ENCODE measurements around the gene CIB2. TPM values are rescaled to one million over a fixed set of nuclear protein-coding genes. Genes with fewer than 3 reads are reported as not detected.

The CIB2 gene
- polyA plus RNA-seq, 1 donor from 2014 or later = 32.4 TPM

DNA sequence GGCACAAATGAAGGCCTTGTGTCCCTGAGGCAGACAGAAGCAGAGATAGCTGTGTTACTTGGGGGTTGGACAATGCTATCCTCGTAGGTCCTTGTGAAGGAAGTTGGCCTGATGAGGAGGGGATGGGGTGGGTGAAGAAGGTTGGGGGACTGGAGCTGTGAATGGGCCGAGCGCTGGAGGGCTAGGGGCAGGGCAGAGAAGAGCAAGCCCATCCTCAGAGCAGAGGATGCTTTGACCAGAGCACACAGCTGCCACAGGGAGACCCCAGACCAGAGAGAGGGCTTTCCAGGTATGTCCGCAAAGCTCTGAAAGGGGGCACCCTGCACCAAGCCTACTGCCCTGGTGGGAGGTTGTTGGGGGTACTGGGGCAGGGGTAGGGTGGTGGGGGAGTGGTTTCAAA, 48.1 kb downstream of the CIB2 start:
- Histone ChIP-seq H3K4me3 (ENCODE audit: low read length) (no peak overlapping the region), H3K79me2 (replicated peaks; ENCODE audit: insufficient read depth, low read length) (no peaks in the 10 kb centered on the region), H3K9me2 (ENCODE audit: insufficient read depth, low read length) (no peaks in the 10 kb centered on the region), H3K9me3 (ENCODE audit: low read length) (no peaks in the 10 kb centered on the region), H3K27ac (ENCODE audit: low read length) (no peak overlapping the region), H3F3A (ENCODE audit: insufficient read depth, low read length, poor library complexity, severe bottlenecking) (no peaks in the 10 kb centered on the region), H3K9ac (ENCODE audit: low read length) (no peak overlapping the region), H3K36me3 (ENCODE audit: insufficient read depth, low read length) (no peaks in the 10 kb centered on the region), H4K20me1 (ENCODE audit: insufficient read depth) (no peaks in the 10 kb centered on the region), H2AFZ (ENCODE audit: low read depth, low read length) (no peak overlapping the region), H3K27me3 (ENCODE audit: insufficient read depth, low read depth, low read length) (no peaks in the 10 kb centered on the region), H3K4me2 (ENCODE audit: low read length) (no peak overlapping the region)
- no peak for TF ChIP-seq TAF1 (IDR thresholded peaks at IDR 0.05; ENCODE audit: low read depth)
- TF ChIP-seq EP300 (conservative IDR thresholded peaks at IDR 0.05; ENCODE audit: poor library complexity, severe bottlenecking) = no peak
- TF ChIP-seq, protein P1, sequence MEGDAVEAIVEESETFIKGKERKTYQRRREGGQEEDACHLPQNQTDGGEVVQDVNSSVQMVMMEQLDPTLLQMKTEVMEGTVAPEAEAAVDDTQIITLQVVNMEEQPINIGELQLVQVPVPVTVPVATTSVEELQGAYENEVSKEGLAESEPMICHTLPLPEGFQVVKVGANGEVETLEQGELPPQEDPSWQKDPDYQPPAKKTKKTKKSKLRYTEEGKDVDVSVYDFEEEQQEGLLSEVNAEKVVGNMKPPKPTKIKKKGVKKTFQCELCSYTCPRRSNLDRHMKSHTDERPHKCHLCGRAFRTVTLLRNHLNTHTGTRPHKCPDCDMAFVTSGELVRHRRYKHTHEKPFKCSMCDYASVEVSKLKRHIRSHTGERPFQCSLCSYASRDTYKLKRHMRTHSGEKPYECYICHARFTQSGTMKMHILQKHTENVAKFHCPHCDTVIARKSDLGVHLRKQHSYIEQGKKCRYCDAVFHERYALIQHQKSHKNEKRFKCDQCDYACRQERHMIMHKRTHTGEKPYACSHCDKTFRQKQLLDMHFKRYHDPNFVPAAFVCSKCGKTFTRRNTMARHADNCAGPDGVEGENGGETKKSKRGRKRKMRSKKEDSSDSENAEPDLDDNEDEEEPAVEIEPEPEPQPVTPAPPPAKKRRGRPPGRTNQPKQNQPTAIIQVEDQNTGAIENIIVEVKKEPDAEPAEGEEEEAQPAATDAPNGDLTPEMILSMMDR (IDR thresholded peaks at IDR 0.05; ENCODE audit: poor library complexity, severe bottlenecking) = no peak
- TF ChIP-seq, protein P2, sequence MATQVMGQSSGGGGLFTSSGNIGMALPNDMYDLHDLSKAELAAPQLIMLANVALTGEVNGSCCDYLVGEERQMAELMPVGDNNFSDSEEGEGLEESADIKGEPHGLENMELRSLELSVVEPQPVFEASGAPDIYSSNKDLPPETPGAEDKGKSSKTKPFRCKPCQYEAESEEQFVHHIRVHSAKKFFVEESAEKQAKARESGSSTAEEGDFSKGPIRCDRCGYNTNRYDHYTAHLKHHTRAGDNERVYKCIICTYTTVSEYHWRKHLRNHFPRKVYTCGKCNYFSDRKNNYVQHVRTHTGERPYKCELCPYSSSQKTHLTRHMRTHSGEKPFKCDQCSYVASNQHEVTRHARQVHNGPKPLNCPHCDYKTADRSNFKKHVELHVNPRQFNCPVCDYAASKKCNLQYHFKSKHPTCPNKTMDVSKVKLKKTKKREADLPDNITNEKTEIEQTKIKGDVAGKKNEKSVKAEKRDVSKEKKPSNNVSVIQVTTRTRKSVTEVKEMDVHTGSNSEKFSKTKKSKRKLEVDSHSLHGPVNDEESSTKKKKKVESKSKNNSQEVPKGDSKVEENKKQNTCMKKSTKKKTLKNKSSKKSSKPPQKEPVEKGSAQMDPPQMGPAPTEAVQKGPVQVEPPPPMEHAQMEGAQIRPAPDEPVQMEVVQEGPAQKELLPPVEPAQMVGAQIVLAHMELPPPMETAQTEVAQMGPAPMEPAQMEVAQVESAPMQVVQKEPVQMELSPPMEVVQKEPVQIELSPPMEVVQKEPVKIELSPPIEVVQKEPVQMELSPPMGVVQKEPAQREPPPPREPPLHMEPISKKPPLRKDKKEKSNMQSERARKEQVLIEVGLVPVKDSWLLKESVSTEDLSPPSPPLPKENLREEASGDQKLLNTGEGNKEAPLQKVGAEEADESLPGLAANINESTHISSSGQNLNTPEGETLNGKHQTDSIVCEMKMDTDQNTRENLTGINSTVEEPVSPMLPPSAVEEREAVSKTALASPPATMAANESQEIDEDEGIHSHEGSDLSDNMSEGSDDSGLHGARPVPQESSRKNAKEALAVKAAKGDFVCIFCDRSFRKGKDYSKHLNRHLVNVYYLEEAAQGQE (IDR thresholded peaks at IDR 0.05; ENCODE audit: borderline replicate concordance) = no peak
- no peak for TF ChIP-seq RAD21 (conservative IDR thresholded peaks at IDR 0.05)
- no peak for TF ChIP-seq EZH2 (IDR thresholded peaks at IDR 0.05; ENCODE audit: borderline replicate concordance, insufficient read depth, low read length, poor library complexity, severe bottlenecking)
- no peak for TF ChIP-seq POLR2AphosphoS5 (IDR thresholded peaks at IDR 0.05)
- no peak for TF ChIP-seq SMC3 (conservative IDR thresholded peaks at IDR 0.05; ENCODE audit: poor library complexity)
- TF ChIP-seq MXI1 (conservative IDR thresholded peaks at IDR 0.05; ENCODE audit: poor library complexity, severe bottlenecking) = no peak

DNA sequence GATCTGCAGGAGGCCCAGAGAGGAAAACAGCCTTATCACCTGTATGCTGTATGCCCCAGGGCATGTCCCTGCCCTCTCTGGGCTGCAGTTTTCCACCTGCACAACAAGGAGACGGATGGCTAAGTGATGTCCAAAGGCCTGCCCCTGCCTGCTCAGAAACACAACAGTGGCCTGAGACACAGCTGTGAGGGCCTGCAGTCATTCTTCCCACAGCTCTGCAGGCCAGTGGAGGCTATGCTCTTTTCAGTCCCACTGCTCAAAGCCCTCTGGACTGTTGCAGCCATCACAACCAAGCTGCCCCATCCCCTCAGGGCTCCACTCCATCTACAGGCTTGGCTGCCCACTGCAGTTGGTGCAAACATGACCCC, 48.5 kb downstream of the CIB2 start:
- Histone ChIP-seq H4K20me1 (ENCODE audit: insufficient read depth) (no peaks in the 10 kb centered on the region), H3K9me2 (ENCODE audit: insufficient read depth, low read length) (no peaks in the 10 kb centered on the region), H3K4me3 (ENCODE audit: low read length) (no peak overlapping the region), H3F3A (ENCODE audit: insufficient read depth, low read length, poor library complexity, severe bottlenecking) (no peaks in the 10 kb centered on the region), H3K27me3 (ENCODE audit: insufficient read depth, low read depth, low read length) (no peaks in the 10 kb centered on the region), H2AFZ (ENCODE audit: low read depth, low read length) (no peak overlapping the region), H3K4me2 (ENCODE audit: low read length) (no peak overlapping the region), H3K9ac (ENCODE audit: low read length) (no peak overlapping the region), H3K27ac (ENCODE audit: low read length) (no peak overlapping the region), H3K36me3 (ENCODE audit: insufficient read depth, low read length) (no peaks in the 10 kb centered on the region), H3K9me3 (ENCODE audit: low read length) (no peaks in the 10 kb centered on the region), H3K79me2 (replicated peaks; ENCODE audit: insufficient read depth, low read length) (no peaks in the 10 kb centered on the region)
- TF ChIP-seq RAD21 (conservative IDR thresholded peaks at IDR 0.05) (no peak), EP300 (conservative IDR thresholded peaks at IDR 0.05; ENCODE audit: poor library complexity, severe bottlenecking) (no peak), TAF1 (IDR thresholded peaks at IDR 0.05; ENCODE audit: low read depth) (no peak), MXI1 (conservative IDR thresholded peaks at IDR 0.05; ENCODE audit: poor library complexity, severe bottlenecking) (no peak), SMC3 (conservative IDR thresholded peaks at IDR 0.05; ENCODE audit: poor library complexity) (no peak), POLR2AphosphoS5 (IDR thresholded peaks at IDR 0.05) (no peak), EZH2 (IDR thresholded peaks at IDR 0.05; ENCODE audit: borderline replicate concordance, insufficient read depth, low read length, poor library complexity, severe bottlenecking) (no peak)
- TF ChIP-seq, protein P2 (IDR thresholded peaks at IDR 0.05; ENCODE audit: borderline replicate concordance) = no peak
- TF ChIP-seq, protein P1 (IDR thresholded peaks at IDR 0.05; ENCODE audit: poor library complexity, severe bottlenecking) = no peak

Data from neural cell (in vitro differentiated cells).